ENCODE data around the gene GP9. TPM values are rescaled to one million over a fixed set of nuclear protein-coding genes. Genes with fewer than 3 reads are reported as not detected.
"Not testable (repeated sequence)": the region's sequence is repeated elsewhere in the genome, so short reads cannot be mapped to it uniquely, and the experiment has no call there.

Gene GP9
- total RNA-seq, 1 experiment from 2014 or later: not detected

- no peaks in the 10 kb centered on the region for H3K9me3 ChIP-seq (ENCODE audit: low read depth, low read length, poor library complexity, severe bottlenecking)
- H3K27ac ChIP-seq (ENCODE audit: low read depth, low read length, poor library complexity, severe bottlenecking): no peak overlapping the region
- BruUV-seq (replicated peaks): no TSS peak
- ChIA-PET CTCF (no interaction called here), POLR2A (ENCODE audit: low non-redundant PET) (no interaction called here)
- no peak for TF ChIP-seq EZH2 (IDR thresholded peaks at IDR 0.05; ENCODE audit: borderline replicate concordance, low read depth, low read length, poor library complexity, severe bottlenecking)
- TF ChIP-seq CTCF (conservative IDR thresholded peaks at IDR 0.05; ENCODE audit: low read depth, low read length): no peak
- H3K4me3 ChIP-seq (ENCODE audit: low read depth, low read length, poor library complexity, severe bottlenecking): no peak overlapping the region
- H3K27me3 ChIP-seq (replicated peaks; ENCODE audit: insufficient read depth, low read depth, low read length, poor library complexity): no peaks in the 10 kb centered on the region
- no peak for DNase-seq (ENCODE audit: low spot score)
- intact Hi-C loops (cut with micrococcal nuclease; ENCODE audit: unreplicated experiment): no loop called here
- no peaks in the 10 kb centered on the region for H3K4me1 ChIP-seq (ENCODE audit: insufficient read depth, low read length, poor library complexity, severe bottlenecking)
- no peaks in the 10 kb centered on the region for H3K36me3 ChIP-seq (ENCODE audit: insufficient read depth, low read length, poor library complexity, severe bottlenecking)
Measured at GRCh38 chr3:129107793-129108192, 47.2 kb downstream of the GP9 start.

GRCh38 chr3:129111076-129111780, 50.6 kb downstream of the GP9 start:
- H3K27ac ChIP-seq (ENCODE audit: low read depth, low read length, poor library complexity, severe bottlenecking); H3K36me3 ChIP-seq (ENCODE audit: insufficient read depth, low read length, poor library complexity, severe bottlenecking); H3K27me3 ChIP-seq (replicated peaks; ENCODE audit: insufficient read depth, low read depth, low read length, poor library complexity); DNase-seq (ENCODE audit: low spot score); intact Hi-C loops (cut with micrococcal nuclease; ENCODE audit: unreplicated experiment); H3K4me3 ChIP-seq (ENCODE audit: low read depth, low read length, poor library complexity, severe bottlenecking); H3K9me3 ChIP-seq (ENCODE audit: low read depth, low read length, poor library complexity, severe bottlenecking); H3K4me1 ChIP-seq (ENCODE audit: insufficient read depth, low read length, poor library complexity, severe bottlenecking); CTCF ChIA-PET; POLR2A ChIA-PET (ENCODE audit: low non-redundant PET); BruUV-seq (replicated peaks): not testable (repeated sequence)

Other genes starting within 250 kb of the GP9 start
- gene ACAD9, start 181.2 kb upstream of the GP9 start, total RNA-seq (2021): 54.5 and 54.9 TPM in 2 replicates
- gene CFAP92, start 66.7 kb upstream of the GP9 start, total RNA-seq (2021): 0.26 TPM in 1 of 2 replicates, not detected in the other
- not detected in 2 replicates for gene EFCC1, start 59.5 kb upstream of the GP9 start, total RNA-seq (2021)
- 2.9 and 7.3 TPM in 2 replicates for gene RAB43, start 61.0 kb downstream of the GP9 start, total RNA-seq (2021)
- gene ISY1, start 100.3 kb downstream of the GP9 start, total RNA-seq (2021): 46.2 and 49.8 TPM in 2 replicates
- gene CNBP, start 123.1 kb downstream of the GP9 start, total RNA-seq (2021): 396 and 438 TPM in 2 replicates
- gene COPG1, start 188.8 kb downstream of the GP9 start, total RNA-seq (2021): 157 and 158 TPM in 2 replicates
- 46.3 and 52.2 TPM in 2 replicates for gene HMCES, start 218.1 kb downstream of the GP9 start, total RNA-seq (2021)

Data from A673 (cell line).